GM21526 (cell line): ENCODE data around the gene CEP164.
A peak's percentile ranks its signal among the peaks of the same experiment; 100 is the strongest.

Experiments used
- ATAC-seq: cut with Tn5 transposase; IDR thresholded peaks from one replicate; pipeline ENCODE4 v1.9.1; 2021; ENCODE audit warnings: moderate library complexity; ENCODE audit not compliant: unreplicated experiment, low FRiP score

Gene CEP164

DNA sequence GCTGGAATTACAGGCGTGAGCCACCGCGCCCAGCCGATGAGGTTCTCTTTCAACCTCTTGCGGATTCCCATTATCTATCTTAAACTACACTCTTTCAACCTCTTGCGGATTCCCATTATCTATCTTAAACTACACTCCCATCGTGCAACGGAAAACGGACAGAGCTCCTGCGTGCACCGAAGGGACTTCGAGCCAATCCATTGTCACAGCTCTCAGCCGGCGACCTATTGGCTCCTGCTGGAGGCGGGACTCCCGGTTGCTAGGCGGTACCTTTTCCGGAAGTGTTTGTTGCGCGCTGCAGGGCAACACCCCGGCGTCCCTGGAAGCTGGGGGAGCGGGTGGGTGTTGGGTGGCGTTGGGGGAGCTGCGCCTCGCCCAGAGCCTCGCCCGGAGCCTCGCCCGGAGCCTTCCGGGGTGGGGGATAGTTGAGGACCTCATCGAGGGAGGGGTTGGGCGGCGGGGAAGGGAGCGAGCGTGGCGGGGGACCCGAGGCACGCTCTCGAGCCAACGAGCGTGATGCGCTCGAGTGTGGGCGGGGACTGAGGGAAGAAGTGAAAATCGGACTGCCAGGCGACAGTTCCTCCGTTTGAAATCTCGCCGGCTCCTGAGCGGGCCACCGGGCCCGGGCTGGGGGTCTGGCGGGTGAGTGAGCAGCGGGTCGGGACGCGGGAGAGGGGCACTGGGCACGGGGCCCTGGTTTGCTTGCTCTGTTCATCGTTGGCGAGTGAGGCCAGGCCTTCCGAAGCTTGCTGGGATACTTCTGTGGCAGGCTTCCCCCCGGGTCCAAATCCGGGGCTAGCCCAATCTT, at the start of gene CEP164:
Gene CEP164 (plus strand): TSS at position 288 of the 808 bp plus-strand sequence. CDS start 10,733 bp downstream, outside the sequence.
- peak; percentile 90 for ATAC-seq

GRCh38 chr11:117278347-117278746, 49.3 kb upstream of the CEP164 start:
- no peak for ATAC-seq

- no peak for ATAC-seq
Measured at GRCh38 chr11:117279711-117280376, 47.8 kb upstream of the CEP164 start.

DNA sequence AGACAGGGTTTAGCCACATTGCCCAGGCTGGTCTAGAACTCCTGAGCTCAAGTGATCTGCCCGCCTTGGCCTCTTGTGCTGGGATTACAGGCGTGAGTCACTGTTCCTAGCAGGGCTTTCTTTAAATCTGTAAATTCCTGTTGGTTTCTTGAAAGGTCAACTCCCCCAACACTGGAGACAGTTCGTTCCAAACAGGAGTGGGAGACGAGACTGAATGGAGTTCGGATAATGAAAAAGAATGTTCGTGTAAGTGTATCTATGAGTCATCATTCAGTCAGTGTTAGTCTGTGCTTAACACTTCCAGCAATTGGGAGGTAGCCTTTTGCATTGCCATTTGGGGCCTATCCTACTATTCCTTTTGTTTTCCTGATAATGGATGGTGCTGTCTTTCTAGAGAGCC, 46.5 kb upstream of the CEP164 start:
- no peak for ATAC-seq

GRCh38 chr11:117281869-117282268, 45.8 kb upstream of the CEP164 start:
- ATAC-seq: no peak

- no peak for ATAC-seq
Measured at GRCh38 chr11:117282956-117283355, 44.7 kb upstream of the CEP164 start.

GRCh38 chr11:117284053-117284452, 43.6 kb upstream of the CEP164 start:
- no peak for ATAC-seq

- ATAC-seq: no peak
Measured at GRCh38 chr11:117286588-117286987, 41.1 kb upstream of the CEP164 start.

GRCh38 chr11:117287668-117288067, 40.0 kb upstream of the CEP164 start:
- ATAC-seq: no peak

GRCh38 chr11:117289795-117290194, 37.9 kb upstream of the CEP164 start:
- ATAC-seq: no peak

- no peak for ATAC-seq
Measured at GRCh38 chr11:117290809-117291396, 36.8 kb upstream of the CEP164 start, which contains the start of gene BACE1-AS. Gene BACE1-AS, plus strand, starts transcription at chr11:117291346.

DNA sequence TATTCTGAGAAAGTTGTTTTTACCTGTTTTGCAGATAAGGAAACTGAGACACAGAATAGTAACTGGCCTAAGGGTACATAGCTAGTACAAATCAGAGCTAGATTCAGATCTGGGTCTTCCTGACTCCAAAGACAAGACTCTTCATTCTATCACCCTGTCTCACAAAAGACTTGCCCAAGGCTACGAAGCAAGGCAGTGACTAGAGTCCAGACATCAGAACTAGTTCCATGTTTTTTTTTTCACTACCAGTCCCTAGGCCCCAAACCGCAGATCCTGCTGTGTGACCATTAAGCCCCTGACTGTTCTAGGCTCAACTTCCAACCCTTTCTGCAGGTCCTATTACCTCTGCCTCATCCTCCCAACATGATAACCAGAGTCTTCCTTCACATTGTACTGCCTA, 35.0 kb upstream of the CEP164 start:
- no peak for ATAC-seq

DNA sequence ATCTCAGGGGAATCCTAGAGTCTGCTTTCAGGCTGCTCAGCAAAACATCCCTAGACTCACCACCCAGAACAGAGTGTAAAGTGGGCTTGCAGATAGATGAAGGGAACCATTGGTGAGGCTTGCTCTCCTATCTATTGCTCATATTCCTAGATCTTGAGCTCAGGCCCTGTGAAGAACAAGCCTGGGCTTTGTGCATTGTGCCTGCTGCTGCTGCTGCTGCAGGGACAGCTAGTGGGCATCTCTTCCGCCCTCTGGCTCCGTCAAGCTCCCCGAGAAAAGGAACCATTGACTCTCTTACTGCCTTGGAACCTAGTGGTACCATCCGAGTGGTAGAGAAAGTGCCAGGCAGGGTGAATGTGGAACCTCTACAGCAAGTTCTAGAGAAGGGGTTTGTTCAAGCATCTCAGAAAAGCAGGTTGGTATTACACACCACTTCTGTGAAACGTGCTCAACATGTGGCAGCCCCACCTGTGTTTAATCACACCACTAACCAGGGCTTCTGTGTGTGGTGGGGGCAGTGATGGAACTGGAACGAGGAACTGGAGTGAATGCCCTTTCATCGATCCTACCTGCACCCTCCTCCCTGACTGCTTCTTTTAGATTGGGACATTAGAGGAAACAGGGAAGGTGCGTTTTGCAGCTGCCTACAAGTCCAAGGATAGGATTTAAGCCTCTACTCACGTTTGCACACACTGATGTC, 32.1 kb upstream of the CEP164 start:
- no peak for ATAC-seq

GRCh38 chr11:117296881-117297280, 30.8 kb upstream of the CEP164 start:
- ATAC-seq: no peak

- no peak for ATAC-seq
Measured at GRCh38 chr11:117298195-117298594, 29.5 kb upstream of the CEP164 start.

- no peak for ATAC-seq
Measured at GRCh38 chr11:117299351-117300282, 28.0 kb upstream of the CEP164 start.

GRCh38 chr11:117300283-117300663, 27.4 kb upstream of the CEP164 start:
- no peak for ATAC-seq

DNA sequence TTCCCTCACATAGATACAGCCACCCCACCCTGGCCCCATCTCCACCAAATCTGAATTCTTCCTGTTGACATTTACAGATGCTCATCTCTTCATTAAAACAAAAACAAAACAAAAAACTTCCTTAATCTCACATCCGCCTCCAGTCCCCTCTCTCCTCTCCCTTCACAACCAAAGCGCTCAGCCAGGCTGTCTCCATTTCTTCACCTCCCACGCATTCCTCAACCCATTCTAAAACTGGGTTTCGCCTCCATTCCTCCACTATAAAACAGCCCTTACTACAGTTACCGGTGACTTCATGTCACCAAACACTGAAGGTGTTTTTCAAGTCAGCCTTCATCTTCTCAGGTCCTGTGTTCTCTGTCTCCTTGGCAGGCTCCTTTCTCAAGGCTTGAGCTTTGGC, 26.9 kb upstream of the CEP164 start:
- ATAC-seq: no peak

GRCh38 chr11:117302228-117302627, 25.4 kb upstream of the CEP164 start:
- ATAC-seq: no peak

GRCh38 chr11:117303101-117303500, 24.6 kb upstream of the CEP164 start:
- no peak for ATAC-seq
